ENCODE measurements around the gene KREMEN1.

Gene KREMEN1

DNA sequence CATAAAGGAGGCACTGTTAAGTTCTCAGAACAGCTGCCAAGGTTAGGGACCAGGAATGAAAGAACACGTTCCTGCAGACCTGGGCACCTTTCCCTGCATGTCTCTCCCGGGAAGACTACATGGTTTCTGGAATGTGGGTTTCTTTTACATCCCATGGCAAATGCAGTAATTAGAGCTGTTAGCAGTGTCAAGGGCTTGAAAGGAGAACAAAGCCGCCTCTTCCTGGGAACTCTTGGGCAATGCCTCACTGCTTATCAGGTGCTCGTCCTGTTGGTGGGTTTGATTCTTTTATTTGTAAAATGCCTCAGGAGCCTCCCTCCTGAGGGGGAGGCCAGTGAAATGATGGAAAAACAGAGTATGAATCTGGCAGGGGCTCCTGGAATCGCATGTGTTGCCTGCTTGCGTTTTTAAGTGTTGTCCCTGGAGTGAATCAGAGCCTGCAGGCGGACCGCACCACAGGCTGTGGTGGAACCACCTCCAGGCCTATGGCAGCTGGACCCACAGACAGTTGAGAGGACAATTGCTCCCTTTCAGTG lies 10.5 kb upstream of the KREMEN1 start:
- CTCF ChIA-PET: interaction anchor here (1.2 to 1.8 kb wide), 4 partner anchors 9 to 207 kb away, joined by 3 to 4 read pairs (median 4); no protein-coding TSS in a partner anchor
- no peak for TF ChIP-seq CTCF (IDR thresholded peaks at IDR 0.05; ENCODE audit: insufficient read depth, low read length, missing control alignments)
- H3K4me3 ChIP-seq (ENCODE audit: low read depth, low read length): no peak overlapping the region
- POLR2A ChIA-PET: no interaction called here
- no peak for DNase-seq (ENCODE audit: low read depth, low spot score)

DNA sequence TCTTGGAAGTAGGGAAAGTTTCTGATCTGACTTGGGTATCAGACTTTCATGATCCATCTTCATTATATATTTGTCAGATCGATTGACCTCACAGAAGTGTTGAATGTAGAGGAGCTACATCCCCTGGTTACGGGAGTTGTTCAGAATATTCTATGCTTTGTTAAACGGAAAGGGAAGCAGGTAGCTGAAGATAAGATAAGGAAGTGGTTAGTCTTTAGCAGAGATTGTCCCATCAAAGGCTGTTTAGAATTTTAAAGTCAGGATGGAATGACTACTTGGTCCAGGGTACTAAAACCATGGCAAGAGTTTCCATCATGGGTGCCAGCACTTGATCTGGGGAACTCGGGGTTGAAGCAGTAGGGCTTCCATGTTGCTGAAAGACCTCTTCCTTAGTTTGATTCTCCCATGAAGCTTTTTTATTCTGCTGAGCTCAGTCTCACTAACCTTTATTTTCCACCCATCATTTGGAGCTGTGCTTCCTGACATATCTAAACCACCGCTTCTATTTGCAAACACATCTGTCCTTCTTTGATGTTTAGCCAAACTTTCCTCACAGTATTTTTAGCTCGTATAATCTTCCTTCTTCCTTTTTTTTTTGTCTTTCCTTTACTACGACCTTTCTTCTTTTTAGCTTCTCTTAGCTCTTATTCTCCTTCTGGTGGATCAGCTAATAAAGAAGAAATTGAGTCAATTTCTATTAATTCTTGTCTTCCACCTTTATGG lies 7.2 kb upstream of the KREMEN1 start:
- ChIA-PET CTCF (interaction anchor here (1.8 kb wide), 1 partner anchor 209 kb away, joined by 9 read pairs; no protein-coding TSS in a partner anchor), POLR2A (no interaction called here)

GRCh38 chr22:29069463-29069862 lies 3.4 kb upstream of the KREMEN1 start:
- H3K4me3 ChIP-seq (ENCODE audit: low read depth, low read length): no peak overlapping the region
- ChIA-PET POLR2A (no interaction called here), CTCF (interaction anchor here (0.8 to 2.0 kb wide), 3 partner anchors 24 to 176 kb away, joined by 3 to 8 read pairs (median 6); no protein-coding TSS in a partner anchor)
- no peak for TF ChIP-seq CTCF (IDR thresholded peaks at IDR 0.05; ENCODE audit: insufficient read depth, low read length, missing control alignments)
- no peak for DNase-seq (ENCODE audit: low read depth, low spot score)

More for the DNA sequence above, 7.2 kb upstream of the KREMEN1 start:
- no peak overlapping the region for H3K4me3 ChIP-seq (ENCODE audit: low read depth, low read length)
- DNase-seq (ENCODE audit: low read depth, low spot score): no peak
- TF ChIP-seq CTCF (IDR thresholded peaks at IDR 0.05; ENCODE audit: insufficient read depth, low read length, missing control alignments): no peak

- H3K4me3 ChIP-seq (ENCODE audit: low read depth, low read length): no peak overlapping the region
- POLR2A ChIA-PET: no interaction called here
- no peak for DNase-seq (ENCODE audit: low read depth, low spot score)
- no peak for TF ChIP-seq CTCF (IDR thresholded peaks at IDR 0.05; ENCODE audit: insufficient read depth, low read length, missing control alignments)
- CTCF ChIA-PET: interaction anchor here (1.0 to 2.0 kb wide), 4 partner anchors 15 to 175 kb away, joined by 3 to 8 read pairs (median 4); no protein-coding TSS in a partner anchor
These were observed 2.3 kb upstream of the KREMEN1 start for GRCh38 chr22:29070490-29070889.

DNA sequence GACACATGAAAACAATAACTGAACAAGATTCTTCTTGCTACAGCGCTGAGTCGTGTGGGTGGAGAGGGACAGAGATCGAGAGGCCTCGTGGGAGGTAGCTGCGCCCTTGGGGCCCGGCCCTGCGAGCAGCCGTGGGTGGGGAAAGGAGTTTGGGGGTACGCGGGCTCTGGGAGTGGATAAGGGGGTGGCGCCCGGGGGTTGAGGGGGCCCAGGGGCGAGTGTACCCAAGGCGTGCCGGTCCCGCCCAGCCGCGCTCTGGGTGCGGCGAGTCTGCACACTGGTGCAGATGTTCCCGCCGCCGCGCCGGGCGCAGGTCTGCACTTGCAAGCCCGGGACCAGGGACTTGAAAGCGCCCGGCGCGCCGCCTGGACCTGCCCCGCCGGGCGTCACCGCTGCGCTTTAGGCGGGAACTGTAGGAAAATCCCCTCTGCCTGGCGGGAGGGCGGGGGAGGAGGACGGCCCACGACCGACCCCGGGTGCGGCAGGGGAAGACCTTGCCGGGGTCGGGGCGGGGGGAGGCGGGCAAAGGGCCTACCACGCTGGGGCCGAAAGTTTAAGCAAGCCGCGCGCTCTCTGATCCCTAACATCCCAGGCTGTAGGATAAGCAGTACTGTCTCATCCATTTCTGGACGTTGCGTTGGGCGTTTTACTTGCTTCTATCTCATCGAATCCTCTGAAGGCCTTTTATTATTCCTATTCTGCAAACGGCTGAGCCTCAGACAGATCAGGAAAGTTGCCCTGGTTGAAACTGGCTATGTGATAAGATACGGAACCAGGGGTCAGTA lies 1.4 kb upstream of the KREMEN1 start:
- peak overlapping the region; percentile 34 for H3K4me3 ChIP-seq (ENCODE audit: low read depth, low read length)
- ChIA-PET CTCF (interaction anchor here (1.0 kb wide), 2 partner anchors 16 kb away, joined by 3 read pairs; no protein-coding TSS in a partner anchor), POLR2A (no interaction called here)
- TF ChIP-seq CTCF (IDR thresholded peaks at IDR 0.05; ENCODE audit: insufficient read depth, low read length, missing control alignments): no peak
- DNase-seq (ENCODE audit: low read depth, low spot score): no peak
